Measurements from ENCODE around the gene HAPSTR1. TPM values are rescaled to one million over a fixed set of nuclear protein-coding genes. Genes with fewer than 3 reads are reported as not detected.

HAPSTR1 gene
- polyA plus RNA-seq, 3 donors = 7.2 to 58.9 (median 11.1) TPM

- H3K36me3 Mint-ChIP-seq = no peaks in the 10 kb centered on the region
- peaks cover 23 to 28% (median 24%) of the 10 kb centered on the region in 3 donors for H3K27me3 Mint-ChIP-seq (ENCODE audit: low read depth in 3 of 3)
- peaks cover 4% of the 10 kb centered on the region in 2 donors for H3K4me1 ChIP-seq (ENCODE audit: control insufficient read depth in 1 of 2, insufficient read depth in 2 of 2, low read length in 2 of 2)
- H3K9me3 ChIP-seq (replicated peaks in 1 of 2; ENCODE audit: control insufficient read depth in 1 of 2, insufficient read depth in 1 of 2, low read length in 2 of 2) = no peaks in the 10 kb centered on the region
- H3K4me3 ChIP-seq (replicated peaks in 1 of 3; ENCODE audit: low read depth in 2 of 3, low read length in 3 of 3) = no peak overlapping the region
- no peak overlapping the region for H2AFZ ChIP-seq (ENCODE audit: insufficient read depth, low read depth, low read length, poor library complexity, severe bottlenecking)
- no peaks in the 10 kb centered on the region for H3K9me3 Mint-ChIP-seq
- TF ChIP-seq CTCF (IDR thresholded peaks at IDR 0.05) = peak; percentile 83
- peaks cover 42% of the 10 kb centered on the region for H4K20me1 ChIP-seq (ENCODE audit: insufficient read depth, low read length)
- no peaks in the 10 kb centered on the region for H3K36me3 ChIP-seq (replicated peaks in 1 of 2; ENCODE audit: control insufficient read depth in 1 of 2, insufficient read depth in 2 of 2, low read length in 2 of 2)
- peak; percentile 35 to 69 (median 58) for DNase-seq
- H3K4me2 ChIP-seq (replicated peaks; ENCODE audit: extremely low read depth, low read length, poor library complexity, severe bottlenecking) = no peak overlapping the region
- intact Hi-C loops (cut with micrococcal nuclease) = loop anchor here (10.0 kb wide), 3 partner anchors 170 to 230 kb away; partner anchors contain the start of gene USP7 (in 1 of the 2)
- H3K4me1 Mint-ChIP-seq = peaks cover 12% of the 10 kb centered on the region
- no peak overlapping the region for H3K9ac ChIP-seq (ENCODE audit: insufficient read depth, low read length, poor library complexity, severe bottlenecking)
- H3K79me2 ChIP-seq (ENCODE audit: insufficient read depth, low read length) = no peaks in the 10 kb centered on the region
- peak overlapping the region in 1 of 7 donors; percentile 75 for H3K27ac Mint-ChIP-seq
- no peak overlapping the region for H3K4me3 Mint-ChIP-seq
- WGBS (ENCODE audit: insufficient coverage) = 0% methylated on average over 3 of the region's 5 CpGs
- H3K27me3 ChIP-seq (ENCODE audit: control insufficient read depth in 2 of 2, insufficient read depth in 2 of 2, low read length in 2 of 2) = peaks cover 0 to 9% of the 10 kb centered on the region in 2 donors
- H3K27ac ChIP-seq (ENCODE audit: low read depth in 1 of 2, low read length in 2 of 2) = no peak overlapping the region
Observed at GRCh38 chr16:9134739-9135138, 43.3 kb downstream of the HAPSTR1 start.

DNA sequence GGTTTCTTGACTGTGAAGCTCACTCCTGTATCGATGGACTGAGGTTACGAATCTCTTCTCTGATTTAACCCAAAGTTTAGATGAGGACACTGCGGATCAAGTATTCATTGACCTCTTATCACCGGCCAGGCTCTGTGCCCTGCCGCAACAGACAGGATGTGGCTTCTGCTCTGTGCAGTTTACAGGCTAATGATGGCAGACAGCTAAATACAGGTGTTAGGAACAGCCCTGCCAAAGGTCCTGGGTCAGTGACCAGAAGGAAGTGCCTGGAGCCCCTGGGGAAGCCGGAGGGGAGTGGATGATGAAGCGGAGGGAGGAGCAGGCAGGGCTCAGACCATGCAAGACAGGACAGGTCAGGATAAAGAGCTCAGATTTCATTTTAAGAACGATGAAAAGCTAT, 44.4 kb downstream of the HAPSTR1 start:
- peaks cover 23 to 28% (median 24%) of the 10 kb centered on the region in 3 donors for H3K27me3 Mint-ChIP-seq (ENCODE audit: low read depth in 3 of 3)
- intact Hi-C loops (cut with micrococcal nuclease) = loop anchor here (10.0 kb wide), 3 partner anchors 171 to 231 kb away; partner anchors contain the start of gene USP7 (in 1 of the 2)
- DNase-seq = no peak
- no peaks in the 10 kb centered on the region for H3K36me3 Mint-ChIP-seq
- no peak overlapping the region for H3K27ac ChIP-seq (ENCODE audit: low read depth in 1 of 2, low read length in 2 of 2)
- no peaks in the 10 kb centered on the region for H3K36me3 ChIP-seq (replicated peaks in 1 of 2; ENCODE audit: control insufficient read depth in 1 of 2, insufficient read depth in 2 of 2, low read length in 2 of 2)
- H4K20me1 ChIP-seq (ENCODE audit: insufficient read depth, low read length) = peaks cover 42% of the 10 kb centered on the region
- H2AFZ ChIP-seq (ENCODE audit: insufficient read depth, low read depth, low read length, poor library complexity, severe bottlenecking) = no peak overlapping the region
- H3K4me1 Mint-ChIP-seq = peaks cover 12% of the 10 kb centered on the region
- no peaks in the 10 kb centered on the region for H3K9me3 Mint-ChIP-seq
- H3K27me3 ChIP-seq (ENCODE audit: control insufficient read depth in 2 of 2, insufficient read depth in 2 of 2, low read length in 2 of 2) = peaks cover 0 to 9% of the 10 kb centered on the region in 2 donors
- TF ChIP-seq CTCF (IDR thresholded peaks at IDR 0.05) = no peak
- WGBS (ENCODE audit: insufficient coverage) = 5% methylated on average over 7 of the region's 8 CpGs
- no peak overlapping the region for H3K4me3 ChIP-seq (replicated peaks in 1 of 3; ENCODE audit: low read depth in 2 of 3, low read length in 3 of 3)
- H3K9ac ChIP-seq (ENCODE audit: insufficient read depth, low read length, poor library complexity, severe bottlenecking) = no peak overlapping the region
- H3K4me1 ChIP-seq (ENCODE audit: control insufficient read depth in 1 of 2, insufficient read depth in 2 of 2, low read length in 2 of 2) = peaks cover 4% of the 10 kb centered on the region in 2 donors
- H3K9me3 ChIP-seq (replicated peaks in 1 of 2; ENCODE audit: control insufficient read depth in 1 of 2, insufficient read depth in 1 of 2, low read length in 2 of 2) = no peaks in the 10 kb centered on the region
- no peak overlapping the region for H3K27ac Mint-ChIP-seq
- H3K79me2 ChIP-seq (ENCODE audit: insufficient read depth, low read length) = no peaks in the 10 kb centered on the region
- no peak overlapping the region for H3K4me2 ChIP-seq (replicated peaks; ENCODE audit: extremely low read depth, low read length, poor library complexity, severe bottlenecking)
- H3K4me3 Mint-ChIP-seq = peak overlapping the region in 1 of 2 donors; percentile 21

Measured in CD14-positive monocyte (primary cell).